Measurements from ENCODE around the gene HADHB.

- TF ChIP-seq, protein P1, sequence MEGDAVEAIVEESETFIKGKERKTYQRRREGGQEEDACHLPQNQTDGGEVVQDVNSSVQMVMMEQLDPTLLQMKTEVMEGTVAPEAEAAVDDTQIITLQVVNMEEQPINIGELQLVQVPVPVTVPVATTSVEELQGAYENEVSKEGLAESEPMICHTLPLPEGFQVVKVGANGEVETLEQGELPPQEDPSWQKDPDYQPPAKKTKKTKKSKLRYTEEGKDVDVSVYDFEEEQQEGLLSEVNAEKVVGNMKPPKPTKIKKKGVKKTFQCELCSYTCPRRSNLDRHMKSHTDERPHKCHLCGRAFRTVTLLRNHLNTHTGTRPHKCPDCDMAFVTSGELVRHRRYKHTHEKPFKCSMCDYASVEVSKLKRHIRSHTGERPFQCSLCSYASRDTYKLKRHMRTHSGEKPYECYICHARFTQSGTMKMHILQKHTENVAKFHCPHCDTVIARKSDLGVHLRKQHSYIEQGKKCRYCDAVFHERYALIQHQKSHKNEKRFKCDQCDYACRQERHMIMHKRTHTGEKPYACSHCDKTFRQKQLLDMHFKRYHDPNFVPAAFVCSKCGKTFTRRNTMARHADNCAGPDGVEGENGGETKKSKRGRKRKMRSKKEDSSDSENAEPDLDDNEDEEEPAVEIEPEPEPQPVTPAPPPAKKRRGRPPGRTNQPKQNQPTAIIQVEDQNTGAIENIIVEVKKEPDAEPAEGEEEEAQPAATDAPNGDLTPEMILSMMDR (conservative IDR thresholded peaks at IDR 0.05), result no peak
- no peak for TF ChIP-seq EZH2 (IDR thresholded peaks at IDR 0.05; ENCODE audit: low read depth)
Measured at GRCh38 chr2:26281226-26281625, 36.5 kb downstream of the HADHB start.
